ENCODE results near the gene TUBGCP5. TPM values are rescaled to one million over a fixed set of nuclear protein-coding genes. Genes with fewer than 3 reads are reported as not detected.

Gene TUBGCP5
- polyA plus RNA-seq, 1 experiment, result 10.9 TPM

- no peak for DNase-seq (ENCODE audit: low read depth)
- TF ChIP-seq CTCF (IDR thresholded peaks at IDR 0.05; ENCODE audit: insufficient read depth, low read depth, low read length), result no peak
- H3K27me3 ChIP-seq (ENCODE audit: control insufficient read depth, insufficient read depth, low read length), result no peaks in the 10 kb centered on the region
- H3K36me3 ChIP-seq (ENCODE audit: control insufficient read depth, insufficient read depth, low read length), result no peaks in the 10 kb centered on the region; the same call in 1 of the 2 replicates
- ChIA-PET CTCF (no interaction called here), POLR2A (no interaction called here)
- H3K4me3 ChIP-seq (ENCODE audit: low read depth, low read length), result no peak overlapping the region
Observed at GRCh38 chr15:22956257-22956977, 83.0 kb downstream of the TUBGCP5 start.

- ChIA-PET POLR2A (no interaction called here), CTCF (no interaction called here)
- Histone ChIP-seq H3K36me3 (ENCODE audit: control insufficient read depth, insufficient read depth, low read length) (peaks cover 1% of the 10 kb centered on the region), H3K27me3 (ENCODE audit: control insufficient read depth, insufficient read depth, low read length) (no peaks in the 10 kb centered on the region), H3K4me3 (ENCODE audit: low read depth, low read length) (no peak overlapping the region)
- DNase-seq (ENCODE audit: low read depth), result no peak
- no peak for TF ChIP-seq CTCF (IDR thresholded peaks at IDR 0.05; ENCODE audit: insufficient read depth, low read depth, low read length)
Observed at GRCh38 chr15:22955544-22956119, 83.7 kb downstream of the TUBGCP5 start.

- no peak for TF ChIP-seq CTCF (IDR thresholded peaks at IDR 0.05; ENCODE audit: insufficient read depth, low read depth, low read length)
- CTCF ChIA-PET, result no interaction called here
Observed at GRCh38 chr15:22954798-22955543, 84.4 kb downstream of the TUBGCP5 start.

GRCh38 chr15:22954326-22954725 lies 85.0 kb downstream of the TUBGCP5 start:
- Histone ChIP-seq H3K27me3 (ENCODE audit: control insufficient read depth, insufficient read depth, low read length) (no peaks in the 10 kb centered on the region), H3K4me3 (ENCODE audit: low read depth, low read length) (no peak overlapping the region), H3K36me3 (ENCODE audit: control insufficient read depth, insufficient read depth, low read length) (peaks cover 1% of the 10 kb centered on the region; the same call in 1 of the 2 replicates)
- TF ChIP-seq CTCF (IDR thresholded peaks at IDR 0.05; ENCODE audit: insufficient read depth, low read depth, low read length), result no peak
- CTCF ChIA-PET, result interaction anchor here (0.9 kb wide), 1 partner anchor 9 kb away, joined by 3 read pairs; no protein-coding TSS in a partner anchor
- POLR2A ChIA-PET, result no interaction called here
- DNase-seq (ENCODE audit: low read depth), result no peak

More at GRCh38 chr15:22954798-22955543, 84.4 kb downstream of the TUBGCP5 start:
- Histone ChIP-seq H3K36me3 (ENCODE audit: control insufficient read depth, insufficient read depth, low read length) (peaks cover 1% of the 10 kb centered on the region), H3K4me3 (ENCODE audit: low read depth, low read length) (no peak overlapping the region), H3K27me3 (ENCODE audit: control insufficient read depth, insufficient read depth, low read length) (no peaks in the 10 kb centered on the region)
- POLR2A ChIA-PET, result no interaction called here
- DNase-seq (ENCODE audit: low read depth), result no peak

Data from BJ (cell line).